Body of pancreas (tissue), 4 donors: ENCODE data around the gene TMED4. TPM values are rescaled to one million over a fixed set of nuclear protein-coding genes. Genes with fewer than 3 reads are reported as not detected.

ENCODE experiments used
- ATAC-seq: fragments of 150-250 bp; one replicate; pipeline ENCODE4 v1.9.1; 2016
- DNase-seq, 4 donors: peaks; one replicate each; pipeline ENCODE4 v3.0.0-alpha.2; 2019
- H3K27ac ChIP-seq, 4 donors: fragments of 200-600 bp; sonication (generic); 1 replicate in 3 of 4; 2 replicates in 1 of 4; pipeline versions ENCODE4 v1.5.1 to v1.6.1; 2016 to 2019; ENCODE audit warnings: mild to moderate bottlenecking in 1 of 4, mixed read lengths in 1 of 4, moderate library complexity in 1 of 4
- H3K27me3 ChIP-seq, 2 donors: fragments of 200-600 bp; sonication (generic); one replicate each; pipeline ENCODE4 v1.6.0; 2016; ENCODE audit warnings: mild to moderate bottlenecking in 1 of 2
- H3K36me3 ChIP-seq, 2 donors: fragments of 200-600 bp; sonication (generic); replicated peaks in 1 of 2; 2 replicates each; pipeline ENCODE4 v1.5.1; 2016; ENCODE audit warnings: low read depth in 2 of 2; ENCODE audit not compliant: insufficient read depth in 1 of 2
- H3K4me1 ChIP-seq: fragments of 200-600 bp; sonication (generic); one replicate; pipeline ENCODE4 v1.6.0; 2016
- H3K4me3 ChIP-seq, 2 donors: fragments of 200-600 bp; sonication (generic); 1 replicate in 1 of 2; 2 replicates in 1 of 2; pipeline ENCODE4 v1.5.1; 2016 to 2019
- H3K9me3 ChIP-seq, 3 donors: fragments of 200-600 bp; sonication (generic); 1 replicate in 2 of 3; 2 replicates in 1 of 3; pipeline ENCODE4 v1.5.1; 2016
- POLR2A ChIP-seq, 3 donors: fragments of 450-650 bp; IDR thresholded peaks; one replicate each; pipeline ENCODE4 v1.6.1; 2016; ENCODE audit warnings: antibody characterized with exemption in 3 of 3, mild to moderate bottlenecking in 2 of 3
- WGBS, 2 donors: methylation state at CpG; one replicate each; pipeline ENCODE4 v1.1.5; 2017; 5-methylcytosine and 5-hydroxymethylcytosine counted together
- intact Hi-C: fragments of 100-400 bp; cut with DNase I; formaldehyde crosslinking; loops from one replicate; pipeline ENCODE4 v1.15.1; 2023
- total RNA-seq, 2 donors: library from RNA; depleted of rRNA; stranded (reverse); fragments of >200 nt; gene quantifications; one replicate each; pipeline ENCODE4 v1.1.0, GENCODE V29; 2016
- TF ChIP-seq, protein P1 (sequence below), 7 experiments: fragments of 450-650 bp in 4 of 7; fragments of 200-600 bp in 3 of 7; sonication (generic) in 3 of 7; IDR thresholded peaks; one replicate each; pipeline ENCODE4 v1.5.1; 2016 to 2019; ENCODE audit warnings: antibody characterized with exemption in 7 of 7

Gene TMED4
- total RNA-seq, 2 donors from 2014 or later = 52.4 to 65.6 TPM

DNA sequence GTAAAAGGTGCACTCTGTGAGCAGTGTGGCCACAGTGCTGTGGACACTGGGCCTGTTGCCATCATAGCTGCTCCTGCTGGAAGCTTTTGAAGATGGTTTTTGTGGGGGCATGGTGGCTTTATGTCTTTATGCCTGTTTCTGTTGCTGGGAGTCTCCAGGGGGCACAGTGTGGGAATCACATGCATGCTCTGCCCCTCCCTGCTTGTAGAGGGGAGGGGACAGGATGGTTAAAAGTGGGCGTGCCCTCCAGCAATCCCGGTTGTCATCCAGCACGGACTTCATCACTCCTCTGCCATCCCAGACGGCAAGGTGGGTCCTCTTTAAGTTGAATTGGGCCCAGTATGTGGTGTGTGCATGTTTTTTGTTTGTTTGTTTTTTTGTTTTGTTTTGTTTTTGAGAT is 44.6 kb upstream of the TMED4 start:
- DNase-seq (no peak), ATAC-seq (no peak)
- no peaks in the 10 kb centered on the region for H3K27me3 ChIP-seq
- H3K9me3 ChIP-seq = no peaks in the 10 kb centered on the region
- no peak overlapping the region for H3K27ac ChIP-seq
- no peak for TF ChIP-seq POLR2A (IDR thresholded peaks at IDR 0.05)
- TF ChIP-seq, protein P1, sequence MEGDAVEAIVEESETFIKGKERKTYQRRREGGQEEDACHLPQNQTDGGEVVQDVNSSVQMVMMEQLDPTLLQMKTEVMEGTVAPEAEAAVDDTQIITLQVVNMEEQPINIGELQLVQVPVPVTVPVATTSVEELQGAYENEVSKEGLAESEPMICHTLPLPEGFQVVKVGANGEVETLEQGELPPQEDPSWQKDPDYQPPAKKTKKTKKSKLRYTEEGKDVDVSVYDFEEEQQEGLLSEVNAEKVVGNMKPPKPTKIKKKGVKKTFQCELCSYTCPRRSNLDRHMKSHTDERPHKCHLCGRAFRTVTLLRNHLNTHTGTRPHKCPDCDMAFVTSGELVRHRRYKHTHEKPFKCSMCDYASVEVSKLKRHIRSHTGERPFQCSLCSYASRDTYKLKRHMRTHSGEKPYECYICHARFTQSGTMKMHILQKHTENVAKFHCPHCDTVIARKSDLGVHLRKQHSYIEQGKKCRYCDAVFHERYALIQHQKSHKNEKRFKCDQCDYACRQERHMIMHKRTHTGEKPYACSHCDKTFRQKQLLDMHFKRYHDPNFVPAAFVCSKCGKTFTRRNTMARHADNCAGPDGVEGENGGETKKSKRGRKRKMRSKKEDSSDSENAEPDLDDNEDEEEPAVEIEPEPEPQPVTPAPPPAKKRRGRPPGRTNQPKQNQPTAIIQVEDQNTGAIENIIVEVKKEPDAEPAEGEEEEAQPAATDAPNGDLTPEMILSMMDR (IDR thresholded peaks at IDR 0.05) = no peak
- 80 to 84% methylated on average over 4 of the region's 4 CpGs for WGBS, 2 donors
- intact Hi-C loops = no loop called here
- H3K4me3 ChIP-seq = no peak overlapping the region
- H3K4me1 ChIP-seq = peaks cover 29% of the 10 kb centered on the region
- H3K36me3 ChIP-seq = no peaks in the 10 kb centered on the region

- TF ChIP-seq POLR2A (IDR thresholded peaks at IDR 0.05) = no peak
- TF ChIP-seq, protein P1 (IDR thresholded peaks at IDR 0.05) = no peak
- no peak overlapping the region for H3K27ac ChIP-seq
- ATAC-seq (no peak), DNase-seq (no peak)
- 43 to 46% methylated on average over 6 of the region's 6 CpGs for WGBS, 2 donors
- H3K36me3 ChIP-seq = no peaks in the 10 kb centered on the region
- no peaks in the 10 kb centered on the region for H3K27me3 ChIP-seq
- H3K4me1 ChIP-seq = peaks cover 36% of the 10 kb centered on the region
- H3K4me3 ChIP-seq = no peak overlapping the region
- intact Hi-C loops = no loop called here
- no peaks in the 10 kb centered on the region for H3K9me3 ChIP-seq
Observed at GRCh38 chr7:44625526-44626471, 43.8 kb upstream of the TMED4 start.

DNA sequence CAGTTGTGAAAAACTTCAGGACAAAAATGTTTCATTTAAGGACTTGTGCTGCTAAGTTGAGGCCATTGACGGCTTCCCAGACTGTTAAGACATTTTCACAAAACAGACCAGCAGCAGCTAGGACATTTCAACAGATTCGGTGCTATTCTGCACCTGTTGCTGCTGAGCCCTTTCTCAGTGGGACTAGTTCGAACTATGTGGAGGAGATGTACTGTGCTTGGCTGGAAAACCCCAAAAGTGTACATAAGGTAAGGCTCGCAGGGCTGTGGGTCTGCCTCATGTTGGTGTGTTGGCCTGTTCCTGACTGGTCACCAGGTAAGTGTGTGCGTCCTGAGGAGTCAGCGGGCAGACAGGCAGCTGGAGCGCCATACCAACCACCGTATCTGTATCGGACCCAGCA is 42.3 kb upstream of the TMED4 start:
- no peak overlapping the region for H3K4me3 ChIP-seq
- intact Hi-C loops = no loop called here
- no peaks in the 10 kb centered on the region for H3K36me3 ChIP-seq
- no peak overlapping the region for H3K27ac ChIP-seq
- no peak for TF ChIP-seq POLR2A (IDR thresholded peaks at IDR 0.05)
- TF ChIP-seq, protein P1 (IDR thresholded peaks at IDR 0.05) = no peak
- peaks cover 33% of the 10 kb centered on the region for H3K4me1 ChIP-seq
- H3K27me3 ChIP-seq = no peaks in the 10 kb centered on the region
- DNase-seq (no peak), ATAC-seq (no peak)
- no peaks in the 10 kb centered on the region for H3K9me3 ChIP-seq
- WGBS, 2 donors = 88 to 91% methylated on average over 8 of the region's 9 CpGs

- ATAC-seq = peak; percentile 79
- Histone ChIP-seq H3K27me3 (no peaks in the 10 kb centered on the region), H3K4me1 (peaks cover 40% of the 10 kb centered on the region), H3K36me3 (no peaks in the 10 kb centered on the region), H3K9me3 (no peaks in the 10 kb centered on the region), H3K27ac (peak overlapping the region; percentile 36 to 73 (median 51)), H3K4me3 (no peak overlapping the region)
- intact Hi-C loops = no loop called here
- peak in 3 of 4 donors; percentile 30 to 32 (median 31) for DNase-seq
- TF ChIP-seq, protein P1 (IDR thresholded peaks at IDR 0.05) = no peak
- no peak for TF ChIP-seq POLR2A (IDR thresholded peaks at IDR 0.05)
- WGBS, 2 donors = 34 to 56% methylated on average over 5 of the region's 5 CpGs
Observed at GRCh38 chr7:44622342-44623151, 40.5 kb upstream of the TMED4 start.
